Measurements from ENCODE around the gene ACTR3. TPM values are rescaled to one million over a fixed set of nuclear protein-coding genes. Genes with fewer than 3 reads are reported as not detected.

Gene ACTR3
- total and polyA plus RNA-seq, 2 experiments from 2014 or later: 361 to 410 TPM

- no peak for DNase-seq
- no peaks in the 10 kb centered on the region for H3K9me2 ChIP-seq (ENCODE audit: insufficient read depth)
- in situ Hi-C loops (cut with MboI): no loop called here
- no peak overlapping the region for H3K4me3 ChIP-seq
- H3K36me3 ChIP-seq (ENCODE audit: low read depth): no peaks in the 10 kb centered on the region
- H3K79me2 ChIP-seq (ENCODE audit: insufficient read depth): no peaks in the 10 kb centered on the region
- 63 to 66% methylated on average over 2 of the region's 2 CpGs for WGBS, 2 experiments (ENCODE audit: low coverage in 1 of 2, low lambda C conversion rate in 2 of 2, missing lambda C conversion rate in 2 of 2)
- H3F3A ChIP-seq (ENCODE audit: insufficient read depth): peaks cover 42% of the 10 kb centered on the region
- no peak overlapping the region for H3K27ac ChIP-seq
- H3K9me3 ChIP-seq (ENCODE audit: low read depth): no peaks in the 10 kb centered on the region
- no peak overlapping the region for H2AFZ ChIP-seq
- no peaks in the 10 kb centered on the region for H4K20me1 ChIP-seq (ENCODE audit: insufficient read depth)
- no peak overlapping the region for H3K9ac ChIP-seq
- peaks cover 39% of the 10 kb centered on the region for H3K4me1 ChIP-seq (ENCODE audit: insufficient read depth)
- H3K27me3 ChIP-seq (replicated peaks; ENCODE audit: insufficient read depth): no peaks in the 10 kb centered on the region
- TF ChIP-seq EZH2phosphoT487 (IDR thresholded peaks at IDR 0.05; ENCODE audit: insufficient read depth, low read depth) (no peak), EZH2 (IDR thresholded peaks at IDR 0.05; ENCODE audit: insufficient read depth, poor library complexity, severe bottlenecking) (no peak)
- H3K4me2 ChIP-seq (ENCODE audit: unreplicated experiment): no peak overlapping the region
Measured at GRCh38 chr2:113875135-113875534, 14.8 kb upstream of the ACTR3 start.

- no peak for DNase-seq
- Histone ChIP-seq H3K27me3 (replicated peaks; ENCODE audit: insufficient read depth) (no peaks in the 10 kb centered on the region), H3K79me2 (ENCODE audit: insufficient read depth) (no peaks in the 10 kb centered on the region), H3K36me3 (ENCODE audit: low read depth) (no peaks in the 10 kb centered on the region), H3F3A (ENCODE audit: insufficient read depth) (peaks cover 38% of the 10 kb centered on the region), H3K4me2 (ENCODE audit: unreplicated experiment) (no peak overlapping the region), H3K9me2 (ENCODE audit: insufficient read depth) (no peaks in the 10 kb centered on the region), H4K20me1 (ENCODE audit: insufficient read depth) (no peaks in the 10 kb centered on the region), H3K4me3 (no peak overlapping the region), H3K9ac (no peak overlapping the region), H3K4me1 (ENCODE audit: insufficient read depth) (peaks cover 33% of the 10 kb centered on the region), H2AFZ (no peak overlapping the region), H3K27ac (peak overlapping the region; percentile 52; the same call in 1 of the 2 replicates), H3K9me3 (ENCODE audit: low read depth) (no peaks in the 10 kb centered on the region)
- TF ChIP-seq EZH2phosphoT487 (IDR thresholded peaks at IDR 0.05; ENCODE audit: insufficient read depth, low read depth) (no peak), EZH2 (IDR thresholded peaks at IDR 0.05; ENCODE audit: insufficient read depth, poor library complexity, severe bottlenecking) (no peak)
- in situ Hi-C loops (cut with MboI): no loop called here
- WGBS, 2 experiments (ENCODE audit: low coverage in 1 of 2, low lambda C conversion rate in 2 of 2, missing lambda C conversion rate in 2 of 2): 90 to 94% methylated on average over 18 to 19 of the region's 19 CpGs
Measured at GRCh38 chr2:113876503-113877387, 13.1 kb upstream of the ACTR3 start.

GRCh38 chr2:113877711-113878598 is 11.9 kb upstream of the ACTR3 start:
- Histone ChIP-seq H3K4me2 (ENCODE audit: unreplicated experiment) (peak overlapping the region; percentile 68), H4K20me1 (ENCODE audit: insufficient read depth) (no peaks in the 10 kb centered on the region), H3K36me3 (ENCODE audit: low read depth) (no peaks in the 10 kb centered on the region), H3K9me3 (ENCODE audit: low read depth) (no peaks in the 10 kb centered on the region), H3K4me3 (peak overlapping the region; percentile 35), H3F3A (ENCODE audit: insufficient read depth) (peaks cover 29% of the 10 kb centered on the region), H3K27me3 (replicated peaks; ENCODE audit: insufficient read depth) (no peaks in the 10 kb centered on the region), H3K79me2 (ENCODE audit: insufficient read depth) (no peaks in the 10 kb centered on the region), H3K27ac (peak overlapping the region; percentile 52), H3K9ac (peak overlapping the region; percentile 22; the same call in 1 of the 2 replicates), H3K9me2 (ENCODE audit: insufficient read depth) (no peaks in the 10 kb centered on the region), H2AFZ (peak overlapping the region; percentile 49), H3K4me1 (ENCODE audit: insufficient read depth) (peaks cover 24% of the 10 kb centered on the region)
- WGBS, 2 experiments (ENCODE audit: low coverage in 1 of 2, low lambda C conversion rate in 2 of 2, missing lambda C conversion rate in 2 of 2): 12 to 13% methylated on average over 4 of the region's 4 CpGs
- TF ChIP-seq EZH2 (IDR thresholded peaks at IDR 0.05; ENCODE audit: insufficient read depth, poor library complexity, severe bottlenecking) (no peak), EZH2phosphoT487 (IDR thresholded peaks at IDR 0.05; ENCODE audit: insufficient read depth, low read depth) (no peak)
- in situ Hi-C loops (cut with MboI): no loop called here
- peak; percentile 79 for DNase-seq

- Histone ChIP-seq H3K9me2 (ENCODE audit: insufficient read depth) (no peaks in the 10 kb centered on the region), H3K27ac (peak overlapping the region; percentile 52), H4K20me1 (ENCODE audit: insufficient read depth) (no peaks in the 10 kb centered on the region), H3K4me3 (no peak overlapping the region), H3K9me3 (ENCODE audit: low read depth) (no peaks in the 10 kb centered on the region), H3F3A (ENCODE audit: insufficient read depth) (peaks cover 22% of the 10 kb centered on the region), H3K9ac (no peak overlapping the region), H3K36me3 (ENCODE audit: low read depth) (no peaks in the 10 kb centered on the region), H3K4me2 (ENCODE audit: unreplicated experiment) (no peak overlapping the region), H3K79me2 (ENCODE audit: insufficient read depth) (peaks cover under 1% of the 10 kb centered on the region; the same call in 1 of the 2 replicates), H3K27me3 (replicated peaks; ENCODE audit: insufficient read depth) (no peaks in the 10 kb centered on the region), H2AFZ (no peak overlapping the region), H3K4me1 (ENCODE audit: insufficient read depth) (peaks cover 21% of the 10 kb centered on the region)
- in situ Hi-C loops (cut with MboI): no loop called here
- DNase-seq: no peak
- 96 to 100% methylated on average over 1 of the region's 1 CpG for WGBS, 2 experiments (ENCODE audit: low coverage in 1 of 2, low lambda C conversion rate in 2 of 2, missing lambda C conversion rate in 2 of 2)
- no peak for TF ChIP-seq EZH2phosphoT487 (IDR thresholded peaks at IDR 0.05; ENCODE audit: insufficient read depth, low read depth)
- no peak for TF ChIP-seq EZH2 (IDR thresholded peaks at IDR 0.05; ENCODE audit: insufficient read depth, poor library complexity, severe bottlenecking)
Measured at GRCh38 chr2:113878743-113879142, 11.1 kb upstream of the ACTR3 start.

Data from GM23248 (cell line).